HCT116 (cell line): ENCODE data around the gene SLC25A45. TPM values are rescaled to one million over a fixed set of nuclear protein-coding genes. Genes with fewer than 3 reads are reported as not detected.

ENCODE experiments used
- ATAC-seq: fragments of 200-7000 bp; cut with Tn5 transposase; 2 replicates; pipeline ENCODE4 v1.9.1; 2020; ENCODE audit warnings: mild to moderate bottlenecking, moderate library complexity
- BruUV-seq: library from RNA; stranded (reverse); fragments of 400-500 nt; replicated peaks from 2 replicates; lab custom pipeline; 2021; lab: Mats Ljungman, UMichigan
- CTCF ChIA-PET: fragments of 300-600 bp; sonication (Branson Sonifier 250); formaldehyde crosslinking; loops from one replicate; lab custom pipeline; 2021; ENCODE audit warnings: antibody characterized with exemption; lab: Charles Lee
- POLR2A ChIA-PET: fragments of 300-600, 350-600 bp; sonication (Branson Sonifier 250); formaldehyde crosslinking; loops from one replicate; lab custom pipeline; 2021; ENCODE audit warnings: antibody characterized with exemption; lab: Charles Lee
- RAD21 ChIA-PET, 2 experiments: fragments of 300-600 bp; sonication (Branson Sonifier 250); formaldehyde crosslinking; loops; one replicate each; lab custom pipeline; 2023; ENCODE audit warnings: low total read pairs in 2 of 2; ENCODE audit not compliant: uncharacterized antibody in 2 of 2, unreplicated experiment in 2 of 2, low non-redundant PET in 1 of 2; lab: Charles Lee
- DNase-seq: peaks from one replicate; pipeline ENCODE4 v3.0.0-alpha.2; 2010; ENCODE audit warnings: low read depth, low spot score
- H2AFZ ChIP-seq: fragments of 200-600 bp; shearing (Covaris generic), sonication (generic); 2 replicates; pipeline ENCODE4 v1.6.1; 2017; ENCODE audit warnings: low read depth, mixed run types, mixed read lengths, antibody characterized with exemption, low read length; ENCODE audit not compliant: poor library complexity, severe bottlenecking
- H3K27ac ChIP-seq: 2 replicates; pipeline ENCODE4 v1.5.1; 2012; ENCODE audit warnings: low read depth, low read length
- H3K27me3 ChIP-seq: fragments of 200-600 bp; sonication (generic); 2 replicates; pipeline ENCODE4 v1.6.1; 2016; ENCODE audit warnings: mixed run types, low read length, mixed read lengths; ENCODE audit not compliant: insufficient read depth
- H3K36me3 ChIP-seq, 2 experiments: fragments of 200-500 bp in 1 of 2; fragments of 200-600 bp in 1 of 2; sonication (Bioruptor generic) in 1 of 2; sonication (generic) in 1 of 2; 2 replicates each; pipeline versions ENCODE4 v1.5.1 to v1.6.1; 2014 to 2016; ENCODE audit warnings: low read length in 2 of 2, inconsistent platforms in 1 of 2, mixed read lengths in 1 of 2, mixed run types in 1 of 2; ENCODE audit not compliant: insufficient read depth in 2 of 2, control insufficient read depth in 1 of 2
- H3K4me1 ChIP-seq, 2 experiments: fragments of 200-600 bp in 1 of 2; sonication (generic) in 1 of 2; 2 replicates each; pipeline versions ENCODE4 v1.5.1 to v1.6.1; 2012 to 2017; ENCODE audit warnings: low read length in 2 of 2, inconsistent platforms in 1 of 2, mild to moderate bottlenecking in 1 of 2, mixed read lengths in 1 of 2, mixed run types in 1 of 2, moderate library complexity in 1 of 2; ENCODE audit not compliant: insufficient read depth in 2 of 2, control insufficient read depth in 1 of 2
- H3K4me2 ChIP-seq: fragments of 200-600 bp; sonication (generic); 2 replicates; pipeline ENCODE4 v1.6.1; 2017; ENCODE audit warnings: mixed run types, low read length, mixed read lengths
- H3K4me3 ChIP-seq, 2 experiments: fragments of 200-600 bp in 1 of 2; sonication (generic) in 1 of 2; replicated peaks in 1 of 2; 2 replicates each; pipeline ENCODE4 v1.5.1; 2011 to 2016; ENCODE audit warnings: low read length in 2 of 2, control low read depth in 1 of 2, low read depth in 1 of 2, mild to moderate bottlenecking in 1 of 2, mixed read lengths in 1 of 2, mixed run types in 1 of 2
- H3K79me2 ChIP-seq: fragments of 200-600 bp; sonication (generic); 2 replicates; pipeline ENCODE4 v1.6.1; 2017; ENCODE audit warnings: mild to moderate bottlenecking, mixed run types, low read length, moderate library complexity, mixed read lengths; ENCODE audit not compliant: insufficient read depth
- H3K9ac ChIP-seq: fragments of 200-600 bp; sonication (generic); 2 replicates; pipeline ENCODE4 v1.6.1; 2016; ENCODE audit warnings: low read length, mixed read lengths
- H3K9me2 ChIP-seq: fragments of 200-600 bp; sonication (generic), shearing (Covaris generic); 2 replicates; pipeline ENCODE4 v1.6.1; 2017; ENCODE audit warnings: mixed run types, mild to moderate bottlenecking, moderate library complexity; ENCODE audit not compliant: insufficient read depth
- H3K9me3 ChIP-seq, 2 experiments: fragments of 200-500 bp in 1 of 2; fragments of 200-600 bp in 1 of 2; sonication (Bioruptor generic) in 1 of 2; sonication (generic) in 1 of 2; 2 replicates each; pipeline ENCODE4 v1.6.1; 2014 to 2017; ENCODE audit warnings: low read length in 2 of 2, mixed read lengths in 2 of 2, inconsistent platforms in 1 of 2, low read depth in 1 of 2, mild to moderate bottlenecking in 1 of 2, mixed run types in 1 of 2, moderate library complexity in 1 of 2; ENCODE audit not compliant: control insufficient read depth in 1 of 2, insufficient read depth in 1 of 2
- H4K20me1 ChIP-seq: fragments of 200-600 bp; sonication (generic), shearing (Covaris generic); 2 replicates; pipeline ENCODE4 v1.6.1; 2017; ENCODE audit warnings: mixed run types, mild to moderate bottlenecking, moderate library complexity; ENCODE audit not compliant: insufficient read depth
- CBX3 ChIP-seq: IDR thresholded peaks from 2 replicates; pipeline ENCODE4 v1.6.1; 2012; ENCODE audit warnings: low read depth
- CEBPB ChIP-seq: IDR thresholded peaks from 2 replicates; pipeline ENCODE4 v1.6.1; 2012; ENCODE audit warnings: low read depth
- CTCF ChIP-seq, 3 experiments: fragments of 200-600 bp in 1 of 3; sonication (generic) in 1 of 3; IDR thresholded peaks in 2 of 3; conservative IDR thresholded peaks in 1 of 3; 2 replicates each; pipeline ENCODE4 v1.5.1; 2012 to 2017; ENCODE audit warnings: low read depth in 2 of 3, low read length in 2 of 3, antibody characterized with exemption in 1 of 3, borderline replicate concordance in 1 of 3, control low read depth in 1 of 3, mild to moderate bottlenecking in 1 of 3, mixed read lengths in 1 of 3, mixed run types in 1 of 3, moderate library complexity in 1 of 3; ENCODE audit not compliant: insufficient read depth in 1 of 3
- ELF1 ChIP-seq: IDR thresholded peaks from 2 replicates; pipeline ENCODE4 v1.6.1; 2012; ENCODE audit warnings: low read depth, borderline replicate concordance
- EZH2phosphoT487 ChIP-seq: fragments of 200-600 bp; IDR thresholded peaks from 2 replicates; pipeline ENCODE4 v1.6.1; 2018; ENCODE audit warnings: antibody characterized with exemption, borderline replicate concordance
- FOSL1 ChIP-seq: IDR thresholded peaks from 2 replicates; pipeline ENCODE4 v1.6.1; 2012; ENCODE audit warnings: low read depth
- JUND ChIP-seq: IDR thresholded peaks from 2 replicates; pipeline ENCODE4 v1.6.1; 2012
- MAX ChIP-seq: IDR thresholded peaks from 2 replicates; pipeline ENCODE4 v1.6.1; 2012
- SP1 ChIP-seq: IDR thresholded peaks from 2 replicates; pipeline ENCODE4 v1.6.1; 2012; ENCODE audit warnings: low read depth
- SRF ChIP-seq: IDR thresholded peaks from 2 replicates; pipeline ENCODE4 v1.6.1; 2012; ENCODE audit warnings: low read depth
- ZFX ChIP-seq: fragments of 450-650 bp; IDR thresholded peaks from 2 replicates; pipeline ENCODE4 v1.6.1; 2017
- ZNF274 ChIP-seq: fragments of 200-500 bp; sonication (Bioruptor generic); IDR thresholded peaks from 2 replicates; pipeline ENCODE4 v1.6.1; 2014; ENCODE audit warnings: mild to moderate bottlenecking, low read depth, low read length, inconsistent platforms
- intact Hi-C: fragments of 100-400 bp; cut with micrococcal nuclease; formaldehyde crosslinking; loops from 2 replicates; pipeline ENCODE4 v1.10.0; 2022
- total RNA-seq: library from RNA; stranded (reverse); gene quantifications from one replicate; pipeline ENCODE4 v1.2.1, GENCODE V29; 2021; ENCODE audit not compliant: unreplicated experiment
- TF ChIP-seq, protein P1 (sequence below): IDR thresholded peaks from 2 replicates; pipeline ENCODE4 v1.6.1; 2011; ENCODE audit warnings: mild to moderate bottlenecking, low read length, moderate library complexity; ENCODE audit not compliant: insufficient replicate concordance; ENCODE audit errors: extremely low read depth
- TF ChIP-seq, protein P2 (sequence below): IDR thresholded peaks from 2 replicates; pipeline ENCODE4 v1.6.1; 2012

SLC25A45 gene
- total RNA-seq, 1 experiment from 2014 or later = 3.9 TPM

- H3K36me3 ChIP-seq = peaks cover 11 to 22% of the 10 kb centered on the region in 2 experiments; a peak in 3 of 4 replicates
- TF ChIP-seq, protein P1, sequence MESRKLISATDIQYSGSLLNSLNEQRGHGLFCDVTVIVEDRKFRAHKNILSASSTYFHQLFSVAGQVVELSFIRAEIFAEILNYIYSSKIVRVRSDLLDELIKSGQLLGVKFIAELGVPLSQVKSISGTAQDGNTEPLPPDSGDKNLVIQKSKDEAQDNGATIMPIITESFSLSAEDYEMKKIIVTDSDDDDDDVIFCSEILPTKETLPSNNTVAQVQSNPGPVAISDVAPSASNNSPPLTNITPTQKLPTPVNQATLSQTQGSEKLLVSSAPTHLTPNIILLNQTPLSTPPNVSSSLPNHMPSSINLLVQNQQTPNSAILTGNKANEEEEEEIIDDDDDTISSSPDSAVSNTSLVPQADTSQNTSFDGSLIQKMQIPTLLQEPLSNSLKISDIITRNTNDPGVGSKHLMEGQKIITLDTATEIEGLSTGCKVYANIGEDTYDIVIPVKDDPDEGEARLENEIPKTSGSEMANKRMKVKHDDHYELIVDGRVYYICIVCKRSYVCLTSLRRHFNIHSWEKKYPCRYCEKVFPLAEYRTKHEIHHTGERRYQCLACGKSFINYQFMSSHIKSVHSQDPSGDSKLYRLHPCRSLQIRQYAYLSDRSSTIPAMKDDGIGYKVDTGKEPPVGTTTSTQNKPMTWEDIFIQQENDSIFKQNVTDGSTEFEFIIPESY = no peak
- TF ChIP-seq MAX (no peak), ZNF274 (no peak), CTCF (IDR thresholded peaks at IDR 0.05 in 2 of 3, conservative IDR thresholded peaks at IDR 0.05 in 1 of 3; ENCODE audit: borderline replicate concordance in 1 of 3, insufficient read depth in 1 of 3, low read depth in 2 of 3, low read length in 2 of 3) (no peak), JUND (no peak), CBX3 (no peak), FOSL1 (no peak), ELF1 (no peak), CEBPB (no peak), SRF (no peak), SP1 (no peak), EZH2phosphoT487 (no peak), ZFX (no peak)
- TF ChIP-seq, protein P2, sequence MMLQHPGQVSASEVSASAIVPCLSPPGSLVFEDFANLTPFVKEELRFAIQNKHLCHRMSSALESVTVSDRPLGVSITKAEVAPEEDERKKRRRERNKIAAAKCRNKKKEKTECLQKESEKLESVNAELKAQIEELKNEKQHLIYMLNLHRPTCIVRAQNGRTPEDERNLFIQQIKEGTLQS = no peak
- TF ChIP-seq, all 23 proteins: peak for 0
- peaks cover 16% of the 10 kb centered on the region for H3K79me2 ChIP-seq
- no peaks in the 10 kb centered on the region for H3K9me2 ChIP-seq
- H3K4me2 ChIP-seq = no peak overlapping the region
- ATAC-seq (no peak), DNase-seq (no peak)
- POLR2A ChIA-PET = no interaction called here
- H3K27me3 ChIP-seq = no peaks in the 10 kb centered on the region
- no peaks in the 10 kb centered on the region for H4K20me1 ChIP-seq
- H3K4me3 ChIP-seq = no peak overlapping the region
- no peak overlapping the region for H2AFZ ChIP-seq
- H3K27ac ChIP-seq = no peak overlapping the region
- TSS peak; percentile 6 for BruUV-seq
- RAD21 ChIA-PET = no interaction called here
- H3K9me3 ChIP-seq = no peaks in the 10 kb centered on the region
- CTCF ChIA-PET = interaction anchor here (0.9 to 1.5 kb wide), 2 partner anchors 9 to 10 kb away, joined by 4 to 5 read pairs; partner anchors contain the start of gene CDC42EP2
- no peak overlapping the region for H3K9ac ChIP-seq
- intact Hi-C loops = no loop called here
- H3K4me1 ChIP-seq = peaks cover 5 to 11% of the 10 kb centered on the region in 2 experiments; a peak in 3 of 4 replicates
These were observed 57.0 kb downstream of the SLC25A45 start for GRCh38 chr11:65325435-65325834.

Other genes with a start within 250 kb of the SLC25A45 start
- 45.9 TPM for gene SYVN1, start 248.1 kb downstream of the SLC25A45 start, total RNA-seq
- gene SPDYC, start 212.4 kb downstream of the SLC25A45 start, total RNA-seq = 1.2 TPM
- gene CAPN1, start 200.7 kb downstream of the SLC25A45 start, total RNA-seq = 279 TPM
- gene POLA2, start 120.7 kb downstream of the SLC25A45 start, total RNA-seq = 20.0 TPM
- 15.4 TPM for gene CDC42EP2, start 67.8 kb downstream of the SLC25A45 start, total RNA-seq
- gene DPF2, start 48.8 kb downstream of the SLC25A45 start, total RNA-seq = 72.0 TPM
- gene TIGD3, start 27.9 kb downstream of the SLC25A45 start, total RNA-seq = 2.4 TPM
- gene FRMD8, start 4.0 kb upstream of the SLC25A45 start, total RNA-seq = 35.8 TPM
- gene NEAT1, start 40.2 kb upstream of the SLC25A45 start, total RNA-seq = 564 TPM
- gene MALAT1, start 116.4 kb upstream of the SLC25A45 start, total RNA-seq = 6,000 TPM
- 104 TPM for gene SCYL1, start 142.4 kb upstream of the SLC25A45 start, total RNA-seq
- gene LTBP3, start 175.7 kb upstream of the SLC25A45 start, total RNA-seq = 248 TPM
- gene ZNRD2, start 187.8 kb upstream of the SLC25A45 start, total RNA-seq = 66.8 TPM
- 60.0 TPM for gene FAM89B, start 189.9 kb upstream of the SLC25A45 start, total RNA-seq
- gene EHBP1L1, start 193.4 kb upstream of the SLC25A45 start, total RNA-seq = 105 TPM
- 0.61 TPM for gene KCNK7, start 213.2 kb upstream of the SLC25A45 start, total RNA-seq
- 59.8 TPM for gene MAP3K11, start 231.6 kb upstream of the SLC25A45 start, total RNA-seq
- 50.4 TPM for gene PCNX3, start 233.1 kb upstream of the SLC25A45 start, total RNA-seq